Right lobe of liver (tissue), 4 donors: Measurements from ENCODE around the gene GLTP.

Experiments used
- CTCF ChIP-seq, 4 donors: fragments of 200-600 bp in 3 of 4; fragments of 450-650 bp in 1 of 4; IDR thresholded peaks; one replicate each; pipeline versions ENCODE4 v1.5.1 to v1.8.0; 2016 to 2022; ENCODE audit warnings: antibody characterized with exemption in 4 of 4, mild to moderate bottlenecking in 2 of 4
- POLR2A ChIP-seq: fragments of 450-650 bp; IDR thresholded peaks from one replicate; pipeline ENCODE4 v1.6.1; 2017; ENCODE audit warnings: antibody characterized with exemption, mild to moderate bottlenecking
- donor health status: DM: no; HTN: no; CAD: no.
- donor health status: DM: no; HTN: no; CAD: no.
- donor health status: DM: no; HTN: yes; CAD: no.

- no peak for TF ChIP-seq CTCF (IDR thresholded peaks at IDR 0.05)
- TF ChIP-seq POLR2A, result no peak
Observed at GRCh38 chr12:109841356-109841755, 39.0 kb downstream of the GLTP start.
